IPS DF 4.7 (cell line): ENCODE measurements around the gene B4GALT3.

Experiments used
- DNase-seq: peaks from one replicate; pipeline ENCODE4 v3.0.0-alpha.2; 2013; ENCODE audit warnings: low spot score; ENCODE audit errors: extremely low read depth

Gene B4GALT3

GRCh38 chr1:161206411-161207140, 29.3 kb upstream of the B4GALT3 start:
- DNase-seq: no peak

- DNase-seq: peak; percentile 99
Observed at GRCh38 chr1:161201836-161202712, 24.8 kb upstream of the B4GALT3 start, which contains the start of gene NDUFS2. NDUFS2 (plus strand) TSS chr1:161202367; CDS start chr1:161202386, 19 bp downstream.

DNA sequence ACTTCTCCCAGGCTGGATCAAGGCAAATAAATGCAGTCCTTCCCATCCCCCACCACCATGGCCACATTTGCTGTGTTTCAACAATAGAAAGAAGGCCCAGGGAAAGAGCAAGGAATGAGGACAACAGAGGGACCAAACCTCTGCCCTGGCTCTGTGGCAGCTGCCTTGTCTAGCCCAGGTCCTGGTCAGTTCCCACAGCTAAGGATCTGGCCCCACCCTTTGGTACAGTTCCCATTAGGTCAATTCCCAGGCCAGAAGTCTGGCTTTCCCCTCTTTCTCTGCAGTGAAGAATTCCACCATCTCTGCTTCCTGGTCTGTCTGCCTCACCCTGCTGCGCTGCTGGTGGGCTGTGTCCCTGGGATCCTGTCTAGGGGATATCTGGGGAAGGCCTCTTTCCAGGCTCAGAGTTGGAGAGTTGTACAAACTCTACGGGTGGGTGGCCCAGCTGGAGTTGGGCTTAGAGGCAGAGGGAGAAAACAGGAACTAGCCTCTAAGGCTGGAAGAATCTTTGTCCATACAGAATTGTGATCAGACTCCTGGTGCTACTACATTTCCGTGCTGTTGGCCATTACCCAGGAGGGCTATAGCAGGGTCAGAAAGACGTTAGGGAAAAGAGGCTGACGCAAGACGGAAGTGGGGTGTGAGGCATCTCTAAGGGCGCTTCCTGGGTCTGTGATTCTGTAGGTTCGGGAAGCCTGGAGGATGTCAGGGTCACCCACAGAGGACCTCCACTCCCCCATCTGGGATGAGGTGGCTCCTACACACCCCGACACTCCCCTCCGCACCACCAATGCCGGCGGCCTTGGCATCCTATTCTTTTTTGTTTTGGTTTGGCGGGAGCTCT, 23.9 kb upstream of the B4GALT3 start:
- DNase-seq: no peak

DNA sequence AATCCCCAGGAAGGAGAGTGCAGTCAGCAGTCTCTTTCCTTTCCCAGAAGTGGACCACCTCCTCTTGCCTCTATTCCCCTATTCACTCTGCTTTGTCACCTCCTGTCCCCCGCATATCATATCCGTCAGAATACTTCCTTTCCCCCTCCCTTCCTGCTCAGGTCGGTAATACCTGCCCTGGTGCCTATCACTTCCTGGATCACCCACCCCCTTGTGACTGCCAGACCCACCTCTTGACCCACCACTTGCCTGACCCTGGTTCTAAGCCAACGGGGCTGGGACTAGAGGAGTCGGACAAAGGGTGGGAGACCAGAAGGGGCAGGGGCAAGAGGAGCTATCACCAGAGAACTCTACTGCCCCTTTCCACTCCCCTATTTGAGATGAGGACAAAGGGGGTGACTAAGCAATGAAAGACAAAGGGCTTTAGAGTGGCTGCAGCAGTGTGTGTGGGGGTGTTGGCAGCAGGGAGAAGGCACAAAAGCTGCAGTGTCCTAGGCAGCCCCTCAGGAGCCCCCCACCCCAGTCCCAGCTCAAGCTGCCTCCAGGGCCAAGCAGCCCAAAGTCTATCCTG, 23.2 kb upstream of the B4GALT3 start:
- no peak for DNase-seq

DNA sequence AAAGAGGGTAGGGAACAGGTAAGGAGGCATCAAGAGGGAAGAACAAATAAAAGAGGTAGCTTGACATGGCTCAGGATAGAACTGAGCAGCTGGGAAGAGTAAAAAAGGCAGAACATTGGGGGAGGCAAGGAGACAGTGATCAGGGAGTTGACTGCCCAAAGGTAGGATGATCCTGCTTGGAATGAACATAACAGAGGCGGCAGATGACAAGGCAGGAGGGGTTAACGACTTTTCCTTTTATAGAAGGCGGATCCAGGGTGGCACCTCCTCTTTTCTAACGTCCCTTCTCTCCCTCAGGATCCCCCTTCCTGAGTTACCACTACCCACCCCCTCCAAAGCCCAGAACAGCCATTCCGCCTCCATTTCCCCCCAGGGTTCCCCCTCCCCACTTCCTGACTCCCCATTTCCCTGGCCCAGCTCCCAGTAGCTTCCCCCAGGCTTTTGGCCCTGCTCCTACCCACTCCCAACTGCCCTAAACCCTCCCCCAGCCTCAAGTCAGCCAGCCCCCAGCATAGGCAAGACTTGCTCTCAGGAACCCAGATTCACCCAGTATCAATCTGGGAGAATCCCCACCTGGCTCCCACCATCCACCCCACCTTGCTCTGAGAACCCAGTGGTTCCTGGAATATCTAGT, 22.3 kb upstream of the B4GALT3 start:
- no peak for DNase-seq

- DNase-seq: no peak
Observed at GRCh38 chr1:161198897-161199431, 21.7 kb upstream of the B4GALT3 start, which contains the start of gene ADAMTS4. ADAMTS4 (minus strand) TSS chr1:161199054; CDS start chr1:161198627, 427 bp downstream.

DNA sequence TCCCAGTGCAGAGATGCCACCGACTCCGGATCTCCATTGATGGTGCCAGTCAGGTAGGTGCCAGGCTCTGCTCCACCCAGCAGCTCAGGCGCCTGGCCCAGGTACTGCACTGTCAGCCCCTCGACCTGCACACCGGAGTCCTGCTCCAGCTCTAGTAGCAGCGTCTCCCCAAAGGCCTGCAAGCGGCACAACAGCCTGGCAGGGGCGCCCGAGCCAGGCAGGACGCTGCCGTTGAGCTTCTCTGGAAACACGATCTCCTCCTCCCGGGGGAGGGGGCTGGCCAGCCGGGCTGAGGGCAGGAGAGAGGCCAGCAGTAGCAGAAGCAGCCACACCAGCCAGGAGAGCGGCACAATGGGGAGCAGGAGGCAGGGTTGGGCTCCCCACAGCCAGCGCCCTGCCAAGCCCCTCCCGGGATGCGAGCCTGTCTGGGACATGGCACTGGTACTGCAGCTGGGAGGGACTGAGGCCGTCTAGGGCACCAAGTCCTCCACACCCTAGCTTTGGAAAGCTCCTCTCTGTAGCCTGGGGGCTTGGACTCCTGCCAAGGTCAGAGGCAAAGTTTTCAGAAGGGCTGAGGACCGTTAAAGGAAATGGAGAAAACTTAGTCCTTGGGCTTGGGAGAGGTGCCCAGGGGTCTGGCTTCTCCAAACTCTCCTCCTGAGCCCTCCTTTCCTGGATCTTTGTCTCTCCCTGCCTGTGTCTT, 21.0 kb upstream of the B4GALT3 start:
- DNase-seq: no peak

DNA sequence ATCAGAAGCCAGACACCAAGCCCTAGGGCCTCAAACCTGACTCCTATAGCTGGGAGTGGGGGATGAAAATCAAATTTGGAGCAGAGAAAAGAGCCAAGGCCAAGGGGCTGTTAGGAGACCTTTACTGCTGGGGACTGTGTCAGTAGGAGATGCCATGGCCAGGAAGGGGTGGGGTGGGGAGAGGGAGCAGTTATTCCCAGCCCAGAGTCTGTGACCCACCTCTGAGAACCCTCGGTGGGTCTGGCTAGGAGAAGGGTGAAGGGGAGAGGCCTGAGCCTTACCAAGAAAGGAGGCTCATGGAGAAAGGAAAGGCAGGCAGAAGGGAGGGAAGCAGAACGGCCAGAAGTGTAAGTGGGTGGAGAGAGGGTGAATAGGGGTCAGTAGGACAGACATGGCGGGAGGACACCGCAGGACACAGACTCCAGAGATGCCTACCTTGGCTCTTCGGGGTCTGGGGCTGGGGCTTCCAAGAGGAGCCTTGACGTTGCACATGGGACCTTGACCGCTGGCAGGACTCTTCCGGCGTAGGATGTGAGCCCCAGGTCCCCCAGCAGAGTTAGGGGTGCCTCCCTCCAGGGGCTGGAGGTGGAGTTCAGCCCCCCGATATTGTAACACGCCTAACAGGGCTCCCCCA, 20.4 kb upstream of the B4GALT3 start:
- no peak for DNase-seq

GRCh38 chr1:161196521-161197451, 19.5 kb upstream of the B4GALT3 start:
- DNase-seq: no peak

- no peak for DNase-seq
Observed at GRCh38 chr1:161196111-161196510, 18.8 kb upstream of the B4GALT3 start.

DNA sequence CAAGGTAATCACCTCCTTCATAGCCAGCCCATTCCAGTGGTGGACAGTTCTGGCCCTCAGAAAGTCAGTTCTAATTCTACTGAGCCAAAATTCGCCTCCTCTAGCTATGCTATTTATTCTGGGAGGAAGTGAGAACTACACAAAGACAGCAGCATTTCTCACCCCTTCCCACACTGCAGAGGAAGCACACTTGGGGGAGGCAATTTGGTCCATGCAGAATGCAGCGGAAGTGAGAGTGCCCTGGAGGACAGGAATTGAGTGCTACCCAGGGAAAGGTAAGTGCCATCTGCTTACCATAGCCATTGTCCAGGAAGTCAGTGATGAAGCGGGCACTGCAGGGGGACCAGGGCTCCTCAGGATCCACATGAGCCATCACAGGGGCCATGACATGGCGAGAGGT, 17.9 kb upstream of the B4GALT3 start:
- DNase-seq: no peak

GRCh38 chr1:161193561-161194235, 16.4 kb upstream of the B4GALT3 start:
- no peak for DNase-seq

- no peak for DNase-seq
Observed at GRCh38 chr1:161192476-161193465, 15.5 kb upstream of the B4GALT3 start.

GRCh38 chr1:161191971-161192370, 14.7 kb upstream of the B4GALT3 start:
- DNase-seq: no peak

DNA sequence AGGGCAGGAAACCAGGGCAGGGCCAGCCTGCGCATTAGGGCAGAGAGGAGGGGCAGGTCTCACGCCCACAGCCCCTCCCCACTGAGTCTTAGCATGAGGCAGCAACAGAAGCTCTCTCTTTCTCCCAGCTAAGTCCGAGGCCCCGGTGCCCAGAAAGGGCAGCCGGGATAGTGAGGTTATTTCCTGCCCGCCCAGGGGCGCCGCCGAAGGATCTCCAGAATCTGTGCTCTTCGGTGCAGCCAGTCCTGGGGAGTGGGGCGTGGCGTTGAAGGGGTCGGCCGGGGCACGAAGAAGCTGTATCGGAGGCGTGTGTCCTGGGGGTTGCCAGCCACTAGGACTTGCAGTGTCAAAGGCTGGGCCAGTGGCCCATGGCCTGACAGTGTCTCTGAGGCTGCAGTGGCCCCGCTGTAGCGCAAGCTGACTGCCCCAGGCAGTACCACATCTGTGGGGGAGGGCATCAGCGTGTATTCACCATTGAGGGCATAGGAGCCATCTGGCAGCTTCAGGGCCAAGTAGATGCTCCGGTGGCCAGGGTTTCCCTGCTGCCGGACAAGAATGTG, 13.7 kb upstream of the B4GALT3 start:
- no peak for DNase-seq

DNA sequence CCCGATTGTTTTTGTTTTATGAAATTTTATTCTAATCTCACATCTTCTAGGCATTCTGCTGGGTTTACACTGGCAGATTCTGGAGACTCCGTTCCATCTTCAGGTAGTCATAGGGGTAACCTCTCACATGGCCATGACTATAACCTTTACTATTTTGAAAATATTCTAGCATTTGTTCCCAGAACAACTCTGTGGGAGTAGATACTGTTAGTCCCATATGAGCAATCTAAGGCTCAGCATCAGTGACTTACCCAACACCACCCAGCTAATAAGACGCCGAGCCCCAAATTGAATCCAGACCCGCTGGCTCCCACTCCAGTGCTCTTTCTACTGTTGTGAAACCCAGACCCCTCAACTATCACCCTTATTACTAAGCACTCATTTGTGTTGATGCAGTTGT, 11.7 kb upstream of the B4GALT3 start:
- no peak for DNase-seq
